Measurements from ENCODE around the gene LCE1A. TPM values are rescaled to one million over a fixed set of nuclear protein-coding genes. Genes with fewer than 3 reads are reported as not detected.
A peak's percentile ranks its signal among the peaks of the same experiment; 100 is the strongest.

LCE1A gene
- total RNA-seq = not detected

- no peak for ATAC-seq (replicated peaks)
- H3K4me3 Mint-ChIP-seq = no peak within 1 kb of the TSS
Measured at GRCh38 chr1:152827173-152827572, at the start of gene LCE1A. Gene LCE1A (plus strand): TSS chr1:152827473. CDS start chr1:152827473, 0 bp downstream.

GRCh38 chr1:152777510-152778137 is 49.6 kb upstream of the LCE1A start:
- Mint-ChIP-seq H3K36me3 (ENCODE audit: low read depth) (no peaks in the 10 kb centered on the region), H3K27ac (no peak overlapping the region), H3K27me3 (peaks cover 36% of the 10 kb centered on the region), H3K9me3 (no peaks in the 10 kb centered on the region), H3K4me1 (no peaks in the 10 kb centered on the region), H3K4me3 (no peak overlapping the region)
- ATAC-seq (replicated peaks) = no peak

More at GRCh38 chr1:152827173-152827572, at the start of gene LCE1A:
- no peak within 1 kb of the TSS for H3K27ac Mint-ChIP-seq
- H3K36me3 Mint-ChIP-seq (ENCODE audit: low read depth) = no peaks in the 10 kb centered on the region
- peaks cover 4% of the 10 kb centered on the region for H3K4me1 Mint-ChIP-seq
- no peaks in the 10 kb centered on the region for H3K9me3 Mint-ChIP-seq
- peaks cover 50% of the 10 kb centered on the region for H3K27me3 Mint-ChIP-seq

- peak; percentile 73 for ATAC-seq (replicated peaks)
- Mint-ChIP-seq H3K27me3 (peaks cover 46% of the 10 kb centered on the region), H3K4me1 (no peaks in the 10 kb centered on the region), H3K4me3 (no peak overlapping the region), H3K27ac (no peak overlapping the region), H3K9me3 (no peaks in the 10 kb centered on the region), H3K36me3 (ENCODE audit: low read depth) (no peaks in the 10 kb centered on the region)
Measured at GRCh38 chr1:152783095-152783494, 44.2 kb upstream of the LCE1A start.

GRCh38 chr1:152786077-152786476 is 41.2 kb upstream of the LCE1A start, which contains the start of gene LCE1E:
Gene LCE1E (plus strand): TSS chr1:152786257. CDS start chr1:152787300, 1,043 bp downstream.
- no peak within 1 kb of the TSS for H3K27ac Mint-ChIP-seq
- no peaks in the 10 kb centered on the region for H3K9me3 Mint-ChIP-seq
- no peaks in the 10 kb centered on the region for H3K4me1 Mint-ChIP-seq
- peaks cover 47% of the 10 kb centered on the region for H3K27me3 Mint-ChIP-seq
- ATAC-seq (replicated peaks) = no peak
- H3K36me3 Mint-ChIP-seq (ENCODE audit: low read depth) = no peaks in the 10 kb centered on the region
- H3K4me3 Mint-ChIP-seq = no peak within 1 kb of the TSS

- Mint-ChIP-seq H3K9me3 (no peaks in the 10 kb centered on the region), H3K27ac (no peak overlapping the region), H3K4me3 (no peak overlapping the region), H3K27me3 (peaks cover 31% of the 10 kb centered on the region), H3K36me3 (ENCODE audit: low read depth) (no peaks in the 10 kb centered on the region), H3K4me1 (no peaks in the 10 kb centered on the region)
- ATAC-seq (replicated peaks) = no peak
Measured at GRCh38 chr1:152795686-152796085, 31.6 kb upstream of the LCE1A start.

- H3K9me3 Mint-ChIP-seq = no peaks in the 10 kb centered on the region
- no peak within 1 kb of the TSS for H3K4me3 Mint-ChIP-seq
- H3K27ac Mint-ChIP-seq = no peak within 1 kb of the TSS
- no peaks in the 10 kb centered on the region for H3K4me1 Mint-ChIP-seq
- peaks cover 37% of the 10 kb centered on the region for H3K27me3 Mint-ChIP-seq
- H3K36me3 Mint-ChIP-seq (ENCODE audit: low read depth) = no peaks in the 10 kb centered on the region
- ATAC-seq (replicated peaks) = no peak
Measured at GRCh38 chr1:152796421-152796820, 30.9 kb upstream of the LCE1A start, which contains the start of gene LCE1D. Gene LCE1D (plus strand): TSS chr1:152796721. CDS start chr1:152797795, 1,074 bp downstream.

GRCh38 chr1:152801333-152801732 is 25.9 kb upstream of the LCE1A start:
- H3K27ac Mint-ChIP-seq = no peak overlapping the region
- H3K4me1 Mint-ChIP-seq = no peaks in the 10 kb centered on the region
- H3K9me3 Mint-ChIP-seq = no peaks in the 10 kb centered on the region
- H3K36me3 Mint-ChIP-seq (ENCODE audit: low read depth) = no peaks in the 10 kb centered on the region
- H3K27me3 Mint-ChIP-seq = peaks cover 38% of the 10 kb centered on the region
- no peak overlapping the region for H3K4me3 Mint-ChIP-seq
- ATAC-seq (replicated peaks) = no peak

GRCh38 chr1:152806576-152806975 is 20.7 kb upstream of the LCE1A start, which contains the start of gene LCE1C:
Gene LCE1C (minus strand): TSS chr1:152806651. CDS start chr1:152805478, 1,173 bp downstream.
- Mint-ChIP-seq H3K27ac (no peak within 1 kb of the TSS), H3K4me3 (no peak within 1 kb of the TSS), H3K4me1 (no peaks in the 10 kb centered on the region), H3K36me3 (ENCODE audit: low read depth) (no peaks in the 10 kb centered on the region), H3K27me3 (peaks cover 23% of the 10 kb centered on the region), H3K9me3 (peaks cover 4% of the 10 kb centered on the region)
- no peak for ATAC-seq (replicated peaks)

GRCh38 chr1:152811050-152811449 is 16.2 kb upstream of the LCE1A start:
- H3K9me3 Mint-ChIP-seq = peaks cover 4% of the 10 kb centered on the region
- no peak overlapping the region for H3K4me3 Mint-ChIP-seq
- no peaks in the 10 kb centered on the region for H3K4me1 Mint-ChIP-seq
- no peak for ATAC-seq (replicated peaks)
- H3K36me3 Mint-ChIP-seq (ENCODE audit: low read depth) = no peaks in the 10 kb centered on the region
- H3K27me3 Mint-ChIP-seq = peaks cover 21% of the 10 kb centered on the region
- H3K27ac Mint-ChIP-seq = no peak overlapping the region

GRCh38 chr1:152811671-152812070 is 15.6 kb upstream of the LCE1A start, which contains the start of gene LCE1B:
Gene LCE1B (plus strand): TSS chr1:152811971. CDS start chr1:152812447, 476 bp downstream.
- H3K4me3 Mint-ChIP-seq = no peak within 1 kb of the TSS
- H3K27ac Mint-ChIP-seq = no peak within 1 kb of the TSS
- H3K36me3 Mint-ChIP-seq (ENCODE audit: low read depth) = no peaks in the 10 kb centered on the region
- H3K4me1 Mint-ChIP-seq = no peaks in the 10 kb centered on the region
- ATAC-seq (replicated peaks) = no peak
- peaks cover 21% of the 10 kb centered on the region for H3K27me3 Mint-ChIP-seq
- H3K9me3 Mint-ChIP-seq = peaks cover 4% of the 10 kb centered on the region

- peaks cover 21% of the 10 kb centered on the region for H3K27me3 Mint-ChIP-seq
- no peak overlapping the region for H3K27ac Mint-ChIP-seq
- H3K4me1 Mint-ChIP-seq = no peaks in the 10 kb centered on the region
- no peaks in the 10 kb centered on the region for H3K36me3 Mint-ChIP-seq (ENCODE audit: low read depth)
- no peak overlapping the region for H3K4me3 Mint-ChIP-seq
- ATAC-seq (replicated peaks) = no peak
- no peaks in the 10 kb centered on the region for H3K9me3 Mint-ChIP-seq
Measured at GRCh38 chr1:152817309-152817708, 10.0 kb upstream of the LCE1A start.

- ATAC-seq (replicated peaks) = no peak
- Mint-ChIP-seq H3K9me3 (no peaks in the 10 kb centered on the region), H3K4me3 (no peak overlapping the region), H3K27ac (no peak overlapping the region), H3K27me3 (peaks cover 30% of the 10 kb centered on the region), H3K4me1 (peaks cover 4% of the 10 kb centered on the region), H3K36me3 (ENCODE audit: low read depth) (no peaks in the 10 kb centered on the region)
Measured at GRCh38 chr1:152823294-152823693, 4.0 kb upstream of the LCE1A start.

- no peaks in the 10 kb centered on the region for H3K9me3 Mint-ChIP-seq
- no peak overlapping the region for H3K27ac Mint-ChIP-seq
- H3K4me1 Mint-ChIP-seq = peaks cover 4% of the 10 kb centered on the region
- ATAC-seq (replicated peaks) = no peak
- H3K36me3 Mint-ChIP-seq (ENCODE audit: low read depth) = no peaks in the 10 kb centered on the region
- peaks cover 46% of the 10 kb centered on the region for H3K27me3 Mint-ChIP-seq
- H3K4me3 Mint-ChIP-seq = no peak overlapping the region
Measured at GRCh38 chr1:152824964-152825363, 2.3 kb upstream of the LCE1A start.

GRCh38 chr1:152836870-152837269 is 9.6 kb downstream of the LCE1A start:
- ATAC-seq (replicated peaks) = no peak
- no peaks in the 10 kb centered on the region for H3K9me3 Mint-ChIP-seq

GRCh38 chr1:152842556-152842955 is 15.3 kb downstream of the LCE1A start, which contains the start of gene LCE6A:
Gene LCE6A (plus strand): TSS chr1:152842856. CDS start chr1:152843521, 665 bp downstream.
- ATAC-seq (replicated peaks) = no peak
- Mint-ChIP-seq H3K4me3 (no peak within 1 kb of the TSS), H3K27me3 (peaks cover 10% of the 10 kb centered on the region), H3K4me1 (no peaks in the 10 kb centered on the region), H3K9me3 (no peaks in the 10 kb centered on the region), H3K36me3 (ENCODE audit: low read depth) (no peaks in the 10 kb centered on the region), H3K27ac (no peak within 1 kb of the TSS)

More at GRCh38 chr1:152836870-152837269, 9.6 kb downstream of the LCE1A start:
- Mint-ChIP-seq H3K4me1 (no peaks in the 10 kb centered on the region), H3K4me3 (no peak overlapping the region), H3K27ac (no peak overlapping the region), H3K27me3 (peaks cover 6% of the 10 kb centered on the region), H3K36me3 (ENCODE audit: low read depth) (no peaks in the 10 kb centered on the region)

All from activated T-helper 17 cell treated with anti-CD3 and anti-CD28 coated beads, Interleukin-2, amount 50 U/mL, for 72 hours (primary cell).